NCI-H2196 (cell line): ENCODE data around the gene ARHGEF33.

ENCODE experiments used
- DNase-seq: peaks from one replicate; lab custom pipeline; 2025; ENCODE audit not compliant: unreplicated experiment; lab: John Stamatoyannopoulos, UW

ARHGEF33 gene

GRCh38 chr2:39013871-39014270, 124.2 kb downstream of the ARHGEF33 start:
- no peak for DNase-seq

- DNase-seq = no peak
These were observed 125.7 kb downstream of the ARHGEF33 start for GRCh38 chr2:39015424-39015823.

DNA sequence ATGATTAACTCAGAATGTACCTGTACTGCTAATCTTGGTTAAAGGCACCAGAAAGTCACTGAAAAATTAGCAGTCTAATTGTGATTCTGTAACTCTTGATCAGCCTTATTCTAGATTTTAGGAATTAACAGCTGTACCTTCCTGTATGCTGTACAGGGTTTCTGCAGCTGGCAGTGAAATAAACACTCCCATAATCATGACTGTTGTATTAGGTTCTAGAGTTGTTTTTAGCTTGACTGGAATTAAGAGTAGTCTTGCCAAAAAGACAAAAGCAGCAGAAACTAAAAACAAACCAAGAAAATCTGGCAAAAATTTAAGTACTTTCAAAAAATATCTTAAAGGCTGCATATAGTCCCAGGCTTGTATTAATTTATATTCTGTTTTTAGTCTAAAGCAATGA, 127.7 kb downstream of the ARHGEF33 start:
- no peak for DNase-seq

DNA sequence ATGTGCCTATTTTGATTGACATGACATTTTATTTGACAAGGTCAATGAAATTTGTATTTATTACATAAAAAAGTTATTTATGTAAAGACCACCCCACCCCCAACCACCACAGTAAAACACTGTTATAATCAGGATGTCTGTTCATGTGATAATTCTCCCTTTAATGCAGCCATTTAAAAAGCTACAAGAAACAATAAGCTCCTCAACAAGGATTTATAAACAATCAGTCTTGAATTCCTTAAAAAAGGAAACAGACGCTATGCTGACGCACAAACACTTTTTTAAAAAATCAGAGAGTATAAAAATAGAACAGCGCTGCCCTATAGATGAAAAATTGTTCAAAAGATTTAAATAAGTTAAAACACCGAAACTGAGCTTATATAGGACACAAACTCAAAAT, 129.0 kb downstream of the ARHGEF33 start:
- no peak for DNase-seq

DNA sequence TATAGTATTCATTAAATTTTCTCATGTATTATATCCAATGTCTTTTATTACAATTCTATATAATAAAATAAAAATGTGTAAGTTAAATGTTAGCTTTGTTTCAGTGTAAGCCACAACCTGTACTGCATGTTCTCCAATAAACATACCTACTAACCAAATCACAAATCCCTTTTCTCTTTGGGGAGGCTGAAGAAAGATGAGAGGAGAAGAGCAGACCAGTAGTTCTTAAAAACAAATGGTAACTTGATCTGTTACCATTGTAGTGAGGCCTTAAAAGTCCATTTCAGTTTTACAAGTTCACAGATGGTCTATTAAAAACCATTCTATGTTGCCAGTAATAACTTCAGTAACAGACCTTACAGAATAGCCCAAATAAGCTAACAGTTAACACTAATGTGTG, 130.7 kb downstream of the ARHGEF33 start:
- DNase-seq = no peak

GRCh38 chr2:39022642-39023235, 133.1 kb downstream of the ARHGEF33 start:
- DNase-seq = no peak

GRCh38 chr2:39023649-39024048, 134.0 kb downstream of the ARHGEF33 start:
- no peak for DNase-seq

DNA sequence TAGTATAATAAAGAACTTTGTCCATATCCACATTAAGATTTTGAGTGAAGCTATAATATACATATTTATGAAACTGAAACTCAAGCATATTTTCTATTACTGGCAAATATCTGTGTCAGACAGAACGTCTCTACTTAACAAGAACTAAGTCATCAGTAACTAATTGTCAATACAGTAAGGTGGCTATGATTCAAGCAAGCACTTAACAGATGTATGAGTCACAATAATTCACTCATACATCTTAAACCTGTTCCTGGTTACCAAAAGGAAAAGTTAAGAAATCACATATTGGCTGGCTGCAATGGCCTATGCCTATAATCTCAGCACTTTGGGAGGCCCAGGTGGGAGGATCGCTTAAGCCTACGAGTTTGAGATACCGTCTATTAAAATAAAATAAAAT, 135.2 kb downstream of the ARHGEF33 start:
- no peak for DNase-seq
